ENCODE data around the gene HCN4.

- TF ChIP-seq CTCF (IDR thresholded peaks at IDR 0.05 in 4 of 5, conservative IDR thresholded peaks at IDR 0.05 in 1 of 5) (no peak), POLR2A (IDR thresholded peaks at IDR 0.05) (no peak)
Observed at GRCh38 chr15:73357999-73358665, 10.6 kb downstream of the HCN4 start.
